Stomach (tissue), 9 donors: Measurements from ENCODE around the gene PFKFB2. TPM values are rescaled to one million over a fixed set of nuclear protein-coding genes. Genes with fewer than 3 reads are reported as not detected.
A peak's percentile ranks its signal among the peaks of the same experiment; 100 is the strongest.

ENCODE experiments used
- DNase-seq, 2 donors: peaks; one replicate each; pipeline versions ENCODE4 v3.0.0 to v3.0.0-alpha.2; 2013 to 2019
- H3K27ac ChIP-seq, 5 donors: fragments of 200-600 bp in 4 of 5; sonication (generic) in 4 of 5; one replicate each; pipeline ENCODE4 v1.5.1; 2013 to 2019; ENCODE audit warnings: mild to moderate bottlenecking in 1 of 5, moderate library complexity in 1 of 5
- H3K27me3 ChIP-seq, 3 donors: fragments of 200-600 bp; sonication (generic); one replicate each; pipeline ENCODE4 v1.5.1; 2017 to 2019; ENCODE audit warnings: mixed run types in 1 of 3
- H3K36me3 ChIP-seq, 4 donors: fragments of 200-600 bp; sonication (generic); 1 replicate in 3 of 4; 2 replicates in 1 of 4; pipeline ENCODE4 v1.5.1; 2016 to 2019
- H3K4me1 ChIP-seq, 4 donors: fragments of 200-600 bp; sonication (generic); one replicate each; pipeline ENCODE4 v1.5.1; 2016 to 2019
- H3K4me3 ChIP-seq, 4 donors: fragments of 200-600 bp; sonication (generic) in 3 of 4; one replicate each; pipeline ENCODE4 v1.5.1; 2016 to 2019; ENCODE audit warnings: mild to moderate bottlenecking in 1 of 4
- H3K9me3 ChIP-seq, 4 donors: fragments of 200-600 bp; sonication (generic); one replicate each; pipeline ENCODE4 v1.5.1; 2016 to 2019
- EP300 ChIP-seq: sonication (generic); formaldehyde crosslinking; IDR thresholded peaks from one replicate; pipeline ENCODE4 v1.6.1; 2017; ENCODE audit warnings: antibody characterized with exemption
- POLR2A ChIP-seq, 4 donors: fragments of 450-650 bp; IDR thresholded peaks; one replicate each; pipeline ENCODE4 v1.6.1; 2016; ENCODE audit warnings: antibody characterized with exemption in 4 of 4, control low read depth in 2 of 4, mild to moderate bottlenecking in 1 of 4, moderate library complexity in 1 of 4
- POLR2AphosphoS5 ChIP-seq, 3 donors: sonication (generic); formaldehyde crosslinking; IDR thresholded peaks; one replicate each; pipeline ENCODE4 v1.6.1; 2016; ENCODE audit warnings: antibody characterized with exemption in 3 of 3
- WGBS, 5 donors: extraction: QIAGEN DNeasy Blood & Tissue Kit in 3 of 5; methylation state at CpG; one replicate each; pipeline versions ENCODE4 v1.1.5 to v1.1.7; 2013 to 2018; 5-methylcytosine and 5-hydroxymethylcytosine counted together
- intact Hi-C: fragments of 100-400 bp; cut with DNase I; formaldehyde crosslinking; loops from one replicate; pipeline ENCODE4 v1.15.1; 2023; ENCODE audit warnings: low total_unique reads
- polyA plus RNA-seq, 3 donors: library from polyadenylated mRNA; stranded (reverse); fragments of 200-250 nt; gene quantifications; one replicate each; pipeline ENCODE4 v1.2.3, GENCODE V29; 2013
- total RNA-seq, 5 donors: library from RNA; depleted of rRNA; stranded (reverse); fragments of >200 nt; gene quantifications; one replicate each; pipeline versions ENCODE4 v1.1.0 to v1.2.3, GENCODE V29; 2014 to 2016
- TF ChIP-seq, protein P1 (sequence below), 7 experiments: fragments of 450-650 bp in 4 of 7; fragments of 200-600 bp in 3 of 7; sonication (generic) in 3 of 7; IDR thresholded peaks; one replicate each; pipeline ENCODE4 v1.5.1; 2016 to 2019; ENCODE audit warnings: antibody characterized with exemption in 7 of 7, control low read depth in 2 of 7, mild to moderate bottlenecking in 1 of 7
- donor health status: healthy with polysubstance abuse.
- donor health status: Bipolar disorder and iron deficiency.
- donor health status: healthy.

The PFKFB2 gene
- total and polyA plus RNA-seq, 8 donors = 2.3 to 97.3 (median 15.4) TPM

DNA sequence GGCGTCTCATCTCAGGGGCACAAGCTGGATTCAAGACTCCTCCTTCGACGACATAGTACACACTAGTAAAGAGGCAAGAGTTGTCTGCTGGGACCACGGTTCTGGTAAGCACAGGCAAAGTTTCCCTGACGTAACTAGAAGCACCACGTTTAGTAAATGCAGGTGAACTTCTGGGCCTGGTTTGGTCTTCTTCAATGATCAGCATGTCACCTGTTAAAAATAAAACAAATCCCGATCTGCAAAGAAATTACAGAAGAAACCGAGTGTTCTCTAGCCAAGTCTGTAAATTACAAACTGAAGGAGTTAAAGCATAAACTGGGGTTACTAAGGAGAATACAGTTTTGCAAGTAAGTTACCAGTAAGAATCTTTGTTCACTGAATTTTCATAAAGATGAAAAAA lies 3.6 kb upstream of the PFKFB2 start:
- Histone ChIP-seq H3K9me3 (no peaks in the 10 kb centered on the region), H3K4me1 (peaks cover 35 to 84% (median 66%) of the 10 kb centered on the region in 4 donors), H3K27me3 (no peaks in the 10 kb centered on the region), H3K4me3 (peak overlapping the region; percentile 77 to 91 (median 82)), H3K27ac (peak overlapping the region in 4 of 5 donors; percentile 91 to 97 (median 96)), H3K36me3 (peaks cover 13 to 21% (median 19%) of the 10 kb centered on the region in 4 donors)
- TF ChIP-seq EP300 (no peak), POLR2A (IDR thresholded peaks at IDR 0.05) (no peak), POLR2AphosphoS5 (IDR thresholded peaks at IDR 0.05) (no peak)
- TF ChIP-seq, protein P1, sequence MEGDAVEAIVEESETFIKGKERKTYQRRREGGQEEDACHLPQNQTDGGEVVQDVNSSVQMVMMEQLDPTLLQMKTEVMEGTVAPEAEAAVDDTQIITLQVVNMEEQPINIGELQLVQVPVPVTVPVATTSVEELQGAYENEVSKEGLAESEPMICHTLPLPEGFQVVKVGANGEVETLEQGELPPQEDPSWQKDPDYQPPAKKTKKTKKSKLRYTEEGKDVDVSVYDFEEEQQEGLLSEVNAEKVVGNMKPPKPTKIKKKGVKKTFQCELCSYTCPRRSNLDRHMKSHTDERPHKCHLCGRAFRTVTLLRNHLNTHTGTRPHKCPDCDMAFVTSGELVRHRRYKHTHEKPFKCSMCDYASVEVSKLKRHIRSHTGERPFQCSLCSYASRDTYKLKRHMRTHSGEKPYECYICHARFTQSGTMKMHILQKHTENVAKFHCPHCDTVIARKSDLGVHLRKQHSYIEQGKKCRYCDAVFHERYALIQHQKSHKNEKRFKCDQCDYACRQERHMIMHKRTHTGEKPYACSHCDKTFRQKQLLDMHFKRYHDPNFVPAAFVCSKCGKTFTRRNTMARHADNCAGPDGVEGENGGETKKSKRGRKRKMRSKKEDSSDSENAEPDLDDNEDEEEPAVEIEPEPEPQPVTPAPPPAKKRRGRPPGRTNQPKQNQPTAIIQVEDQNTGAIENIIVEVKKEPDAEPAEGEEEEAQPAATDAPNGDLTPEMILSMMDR (IDR thresholded peaks at IDR 0.05) = no peak
- WGBS, 5 donors = 38 to 46% (median 44%) methylated on average over 8 of the region's 8 CpGs
- no peak for DNase-seq
- intact Hi-C loops = no loop called here

DNA sequence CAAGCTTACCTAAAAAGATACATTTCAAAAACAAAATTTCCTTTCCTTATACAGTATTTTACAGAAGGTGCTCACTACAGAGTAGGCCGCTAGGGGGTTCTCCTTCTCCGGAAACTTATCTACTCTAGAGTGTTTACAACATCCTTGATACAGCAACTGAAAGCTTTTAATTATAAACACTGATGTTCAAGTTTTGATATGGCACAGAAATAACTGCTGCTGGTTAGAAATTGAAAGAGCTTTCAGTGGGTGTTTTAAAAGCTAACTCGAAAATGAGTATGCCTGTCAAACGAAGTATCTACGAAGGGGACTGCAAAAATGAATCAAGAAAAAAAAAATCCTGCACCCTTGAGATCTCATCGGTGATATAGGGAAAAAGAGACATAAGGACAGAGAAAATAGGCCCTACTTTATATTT lies 3.1 kb upstream of the PFKFB2 start:
- peaks cover 35 to 84% (median 68%) of the 10 kb centered on the region in 4 donors for H3K4me1 ChIP-seq
- peaks cover 13 to 21% (median 19%) of the 10 kb centered on the region in 4 donors for H3K36me3 ChIP-seq
- H3K9me3 ChIP-seq = no peaks in the 10 kb centered on the region
- intact Hi-C loops = no loop called here
- no peaks in the 10 kb centered on the region for H3K27me3 ChIP-seq
- WGBS, 5 donors = 0% methylated on average over 6 of the region's 6 CpGs
- peak; percentile 64 to 84 for DNase-seq
- TF ChIP-seq EP300 (no peak), POLR2AphosphoS5 (IDR thresholded peaks at IDR 0.05) (no peak), POLR2A (IDR thresholded peaks at IDR 0.05) (no peak)
- TF ChIP-seq, protein P1 (IDR thresholded peaks at IDR 0.05) = peak in 5 of 7 experiments; percentile 66 to 78 (median 70)
- peak overlapping the region; percentile 77 to 91 (median 82) for H3K4me3 ChIP-seq
- H3K27ac ChIP-seq = peak overlapping the region; percentile 91 to 97 (median 96)

DNA sequence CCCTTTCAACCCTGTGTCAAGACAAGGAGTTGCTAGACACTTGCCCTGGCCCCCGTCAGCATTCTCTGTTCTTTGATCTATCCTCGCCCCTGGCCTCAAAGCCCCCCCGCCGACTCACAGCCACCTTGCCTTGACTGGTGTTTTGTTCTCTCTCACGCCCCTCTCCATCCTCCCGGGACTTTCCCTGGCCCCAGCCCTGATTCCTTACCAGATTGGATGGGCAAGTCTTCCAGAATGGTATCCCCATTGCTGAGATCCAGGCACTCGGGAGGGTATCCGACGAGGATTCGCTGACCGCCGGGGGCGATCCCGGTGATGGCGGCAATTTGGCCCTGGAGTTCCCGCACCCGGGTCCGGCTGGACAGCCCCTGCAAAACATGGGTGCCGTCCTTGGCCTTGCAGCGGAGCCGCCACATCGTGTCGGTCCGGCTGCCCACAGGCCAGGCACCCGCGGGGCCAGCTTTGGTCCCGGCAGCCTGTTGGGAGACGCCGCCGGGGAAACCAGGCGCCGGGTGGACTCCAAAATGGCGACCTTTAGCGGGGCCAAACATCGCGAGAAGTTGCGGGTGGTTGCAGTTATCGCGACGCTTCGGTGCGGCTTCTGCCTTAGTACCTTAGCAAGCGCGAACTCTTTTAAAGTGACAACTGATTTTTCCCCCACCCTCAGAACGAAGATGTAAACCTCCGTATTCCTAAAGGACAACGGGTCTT lies 2.4 kb upstream of the PFKFB2 start:
- H3K9me3 ChIP-seq = no peaks in the 10 kb centered on the region
- 0 to 1% (median 1%) methylated on average over 26 to 47 of the region's 47 CpGs for WGBS, 5 donors
- H3K4me1 ChIP-seq = peaks cover 35 to 84% (median 66%) of the 10 kb centered on the region in 4 donors
- intact Hi-C loops = no loop called here
- TF ChIP-seq POLR2AphosphoS5 (IDR thresholded peaks at IDR 0.05) = peak in 1 of 3 donors; percentile 69
- TF ChIP-seq POLR2A (IDR thresholded peaks at IDR 0.05) = no peak
- peak; percentile 95 to 98 for DNase-seq
- peaks cover 13 to 21% (median 20%) of the 10 kb centered on the region in 4 donors for H3K36me3 ChIP-seq
- peak overlapping the region; percentile 91 to 97 (median 96) for H3K27ac ChIP-seq
- peak overlapping the region; percentile 77 to 91 (median 82) for H3K4me3 ChIP-seq
- H3K27me3 ChIP-seq = no peaks in the 10 kb centered on the region

DNA sequence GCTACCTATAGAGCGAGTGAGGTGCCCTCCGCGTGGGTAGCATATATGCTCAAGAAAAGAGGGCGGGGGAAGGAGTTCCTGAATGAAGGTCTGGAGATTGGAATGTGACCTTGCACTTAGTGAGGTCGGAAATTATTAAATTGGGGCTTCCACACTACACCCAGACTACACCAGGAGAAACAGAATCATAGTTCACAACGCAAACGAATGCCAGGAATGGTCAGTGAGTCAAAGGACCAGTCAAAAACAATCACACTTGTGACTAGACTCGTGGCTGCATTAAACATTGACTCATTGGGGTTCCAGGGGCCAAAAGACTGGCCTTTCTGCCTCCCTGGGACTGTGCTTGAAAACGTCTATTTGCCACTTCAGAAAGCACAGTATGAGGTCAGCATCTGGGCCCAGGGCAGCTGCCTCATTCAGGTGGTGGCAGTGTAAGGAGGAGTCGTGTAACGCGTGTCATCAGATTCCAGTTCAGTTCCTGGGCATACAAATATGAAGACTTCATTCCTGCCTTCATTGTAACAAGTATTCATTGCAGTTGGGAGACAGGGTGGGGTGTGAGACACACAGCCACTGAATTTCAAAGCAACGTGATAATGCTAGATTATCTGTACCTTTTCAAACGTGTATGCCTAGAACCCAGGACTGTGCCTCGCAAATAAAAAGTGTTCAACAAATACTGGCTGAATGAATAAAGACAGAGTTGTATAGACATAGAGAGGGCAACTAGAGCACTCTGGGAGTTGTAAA lies 1.7 kb upstream of the PFKFB2 start, which contains the start of gene YOD1:
YOD1 (minus strand) TSS at position 18 of the 753 bp plus-strand sequence. CDS start 178 bp downstream, outside the sequence.
- intact Hi-C loops = no loop called here
- Histone ChIP-seq H3K4me1 (peaks cover 35 to 84% (median 58%) of the 10 kb centered on the region in 4 donors), H3K9me3 (no peaks in the 10 kb centered on the region), H3K36me3 (peaks cover 13 to 21% (median 21%) of the 10 kb centered on the region in 4 donors), H3K27ac (peak within 1 kb of the TSS; percentile 91 to 97 (median 96)), H3K27me3 (no peaks in the 10 kb centered on the region), H3K4me3 (peak within 1 kb of the TSS; percentile 77 to 91 (median 82))
- TF ChIP-seq, protein P1 (IDR thresholded peaks at IDR 0.05) = no peak
- TF ChIP-seq EP300 = no peak
- peak in 2 of 3 donors; percentile 51 to 55 for TF ChIP-seq POLR2AphosphoS5 (IDR thresholded peaks at IDR 0.05)
- no peak for TF ChIP-seq POLR2A (IDR thresholded peaks at IDR 0.05)
- DNase-seq = peak in 1 of 2 donors; percentile 56
- 19 to 35% (median 29%) methylated on average over 15 of the region's 15 CpGs for WGBS, 5 donors
